ENCODE results near the gene WDR62.
A peak's percentile ranks its signal among the peaks of the same experiment; 100 is the strongest.

The WDR62 gene

GRCh38 chr19:36073121-36073876 is 18.6 kb downstream of the WDR62 start:
- Mint-ChIP-seq H3K9me3 (no peaks in the 10 kb centered on the region), H3K4me1 (ENCODE audit: low read depth) (no peaks in the 10 kb centered on the region), H3K27ac (no peak overlapping the region), H3K27me3 (no peaks in the 10 kb centered on the region), H3K36me3 (ENCODE audit: low read depth) (peaks cover 25% of the 10 kb centered on the region), H3K4me3 (no peak overlapping the region)
- intact Hi-C loops (cut with micrococcal nuclease): no loop called here

GRCh38 chr19:36079389-36079945 is 24.8 kb downstream of the WDR62 start:
- intact Hi-C loops (cut with micrococcal nuclease): no loop called here
- no peaks in the 10 kb centered on the region for H3K27me3 Mint-ChIP-seq
- no peaks in the 10 kb centered on the region for H3K4me1 Mint-ChIP-seq (ENCODE audit: low read depth)
- H3K27ac Mint-ChIP-seq: no peak overlapping the region
- no peak overlapping the region for H3K4me3 Mint-ChIP-seq
- H3K9me3 Mint-ChIP-seq: no peaks in the 10 kb centered on the region
- peaks cover 21% of the 10 kb centered on the region for H3K36me3 Mint-ChIP-seq (ENCODE audit: low read depth)

- intact Hi-C loops (cut with micrococcal nuclease): no loop called here
- Mint-ChIP-seq H3K27ac (no peak overlapping the region), H3K36me3 (ENCODE audit: low read depth) (peaks cover 26% of the 10 kb centered on the region), H3K4me1 (ENCODE audit: low read depth) (no peaks in the 10 kb centered on the region), H3K9me3 (no peaks in the 10 kb centered on the region), H3K27me3 (no peaks in the 10 kb centered on the region), H3K4me3 (no peak overlapping the region)
Observed at GRCh38 chr19:36081385-36081784, 26.7 kb downstream of the WDR62 start.

- H3K36me3 Mint-ChIP-seq (ENCODE audit: low read depth): peaks cover 26% of the 10 kb centered on the region
- H3K4me3 Mint-ChIP-seq: no peak overlapping the region
- H3K9me3 Mint-ChIP-seq: no peaks in the 10 kb centered on the region
- no peak overlapping the region for H3K27ac Mint-ChIP-seq
- H3K27me3 Mint-ChIP-seq: no peaks in the 10 kb centered on the region
- no peaks in the 10 kb centered on the region for H3K4me1 Mint-ChIP-seq (ENCODE audit: low read depth)
- intact Hi-C loops (cut with micrococcal nuclease): no loop called here
Observed at GRCh38 chr19:36081894-36082293, 27.2 kb downstream of the WDR62 start.

GRCh38 chr19:36082916-36083315 is 28.2 kb downstream of the WDR62 start:
- no peaks in the 10 kb centered on the region for H3K9me3 Mint-ChIP-seq
- H3K4me3 Mint-ChIP-seq: no peak overlapping the region
- intact Hi-C loops (cut with micrococcal nuclease): no loop called here
- H3K4me1 Mint-ChIP-seq (ENCODE audit: low read depth): no peaks in the 10 kb centered on the region
- H3K27me3 Mint-ChIP-seq: no peaks in the 10 kb centered on the region
- H3K27ac Mint-ChIP-seq: no peak overlapping the region
- peaks cover 26% of the 10 kb centered on the region for H3K36me3 Mint-ChIP-seq (ENCODE audit: low read depth)

- Mint-ChIP-seq H3K4me1 (ENCODE audit: low read depth) (no peaks in the 10 kb centered on the region), H3K4me3 (no peak overlapping the region), H3K9me3 (no peaks in the 10 kb centered on the region), H3K27ac (no peak overlapping the region), H3K36me3 (ENCODE audit: low read depth) (peaks cover 31% of the 10 kb centered on the region), H3K27me3 (no peaks in the 10 kb centered on the region)
- intact Hi-C loops (cut with micrococcal nuclease): no loop called here
Observed at GRCh38 chr19:36084231-36085009, 29.7 kb downstream of the WDR62 start.

- Mint-ChIP-seq H3K4me3 (no peak overlapping the region), H3K27ac (no peak overlapping the region), H3K4me1 (ENCODE audit: low read depth) (no peaks in the 10 kb centered on the region), H3K36me3 (ENCODE audit: low read depth) (peaks cover 37% of the 10 kb centered on the region), H3K27me3 (no peaks in the 10 kb centered on the region), H3K9me3 (no peaks in the 10 kb centered on the region)
- intact Hi-C loops (cut with micrococcal nuclease): no loop called here
Observed at GRCh38 chr19:36086326-36086725, 31.6 kb downstream of the WDR62 start.

GRCh38 chr19:36089847-36090246 is 35.1 kb downstream of the WDR62 start:
- peaks cover 32% of the 10 kb centered on the region for H3K36me3 Mint-ChIP-seq (ENCODE audit: low read depth)
- intact Hi-C loops (cut with micrococcal nuclease): no loop called here
- no peak overlapping the region for H3K27ac Mint-ChIP-seq
- H3K9me3 Mint-ChIP-seq: no peaks in the 10 kb centered on the region
- no peak overlapping the region for H3K4me3 Mint-ChIP-seq
- no peaks in the 10 kb centered on the region for H3K27me3 Mint-ChIP-seq
- H3K4me1 Mint-ChIP-seq (ENCODE audit: low read depth): no peaks in the 10 kb centered on the region

- intact Hi-C loops (cut with micrococcal nuclease): no loop called here
- no peak overlapping the region for H3K27ac Mint-ChIP-seq
Observed at GRCh38 chr19:36090910-36091695, 36.4 kb downstream of the WDR62 start.

GRCh38 chr19:36092566-36092965 is 37.9 kb downstream of the WDR62 start:
- no peaks in the 10 kb centered on the region for H3K4me1 Mint-ChIP-seq (ENCODE audit: low read depth)
- H3K36me3 Mint-ChIP-seq (ENCODE audit: low read depth): peaks cover 41% of the 10 kb centered on the region
- H3K9me3 Mint-ChIP-seq: no peaks in the 10 kb centered on the region
- H3K27me3 Mint-ChIP-seq: no peaks in the 10 kb centered on the region
- intact Hi-C loops (cut with micrococcal nuclease): no loop called here
- no peak overlapping the region for H3K4me3 Mint-ChIP-seq
- peak overlapping the region; percentile 8 for H3K27ac Mint-ChIP-seq

More at GRCh38 chr19:36090910-36091695, 36.4 kb downstream of the WDR62 start:
- Mint-ChIP-seq H3K9me3 (no peaks in the 10 kb centered on the region), H3K4me3 (no peak overlapping the region), H3K27me3 (no peaks in the 10 kb centered on the region), H3K4me1 (ENCODE audit: low read depth) (no peaks in the 10 kb centered on the region), H3K36me3 (ENCODE audit: low read depth) (peaks cover 31% of the 10 kb centered on the region)

- H3K4me3 Mint-ChIP-seq: no peak overlapping the region
- no peaks in the 10 kb centered on the region for H3K27me3 Mint-ChIP-seq
- no peaks in the 10 kb centered on the region for H3K9me3 Mint-ChIP-seq
- H3K4me1 Mint-ChIP-seq (ENCODE audit: low read depth): no peaks in the 10 kb centered on the region
- intact Hi-C loops (cut with micrococcal nuclease): no loop called here
- peak overlapping the region; percentile 8 for H3K27ac Mint-ChIP-seq
- H3K36me3 Mint-ChIP-seq (ENCODE audit: low read depth): peaks cover 41% of the 10 kb centered on the region
Observed at GRCh38 chr19:36093146-36093662, 38.5 kb downstream of the WDR62 start.

- Mint-ChIP-seq H3K36me3 (ENCODE audit: low read depth) (peaks cover 41% of the 10 kb centered on the region), H3K4me1 (ENCODE audit: low read depth) (no peaks in the 10 kb centered on the region)
- intact Hi-C loops (cut with micrococcal nuclease): no loop called here
Observed at GRCh38 chr19:36093687-36094086, 39.0 kb downstream of the WDR62 start.

GRCh38 chr19:36097036-36097435 is 42.3 kb downstream of the WDR62 start:
- Mint-ChIP-seq H3K27me3 (no peaks in the 10 kb centered on the region), H3K27ac (no peak overlapping the region), H3K36me3 (ENCODE audit: low read depth) (peaks cover 37% of the 10 kb centered on the region), H3K9me3 (no peaks in the 10 kb centered on the region), H3K4me3 (no peak overlapping the region), H3K4me1 (ENCODE audit: low read depth) (peaks cover 5% of the 10 kb centered on the region)
- intact Hi-C loops (cut with micrococcal nuclease): no loop called here

More at GRCh38 chr19:36093687-36094086, 39.0 kb downstream of the WDR62 start:
- H3K27ac Mint-ChIP-seq: no peak overlapping the region
- H3K27me3 Mint-ChIP-seq: no peaks in the 10 kb centered on the region
- H3K9me3 Mint-ChIP-seq: no peaks in the 10 kb centered on the region
- H3K4me3 Mint-ChIP-seq: no peak overlapping the region
